DMS114 treated with DMSO at 0.1 percent for 48 hours (cell line): ENCODE measurements around the gene PHACTR4.
"Not testable (repeated sequence)": the region's sequence is repeated elsewhere in the genome, so short reads cannot be mapped to it uniquely, and the experiment has no call there.

Source experiments
- DNase-seq: peaks from one replicate; lab custom pipeline; 2025; ENCODE audit not compliant: unreplicated experiment; lab: John Stamatoyannopoulos, UW

The PHACTR4 gene

DNA sequence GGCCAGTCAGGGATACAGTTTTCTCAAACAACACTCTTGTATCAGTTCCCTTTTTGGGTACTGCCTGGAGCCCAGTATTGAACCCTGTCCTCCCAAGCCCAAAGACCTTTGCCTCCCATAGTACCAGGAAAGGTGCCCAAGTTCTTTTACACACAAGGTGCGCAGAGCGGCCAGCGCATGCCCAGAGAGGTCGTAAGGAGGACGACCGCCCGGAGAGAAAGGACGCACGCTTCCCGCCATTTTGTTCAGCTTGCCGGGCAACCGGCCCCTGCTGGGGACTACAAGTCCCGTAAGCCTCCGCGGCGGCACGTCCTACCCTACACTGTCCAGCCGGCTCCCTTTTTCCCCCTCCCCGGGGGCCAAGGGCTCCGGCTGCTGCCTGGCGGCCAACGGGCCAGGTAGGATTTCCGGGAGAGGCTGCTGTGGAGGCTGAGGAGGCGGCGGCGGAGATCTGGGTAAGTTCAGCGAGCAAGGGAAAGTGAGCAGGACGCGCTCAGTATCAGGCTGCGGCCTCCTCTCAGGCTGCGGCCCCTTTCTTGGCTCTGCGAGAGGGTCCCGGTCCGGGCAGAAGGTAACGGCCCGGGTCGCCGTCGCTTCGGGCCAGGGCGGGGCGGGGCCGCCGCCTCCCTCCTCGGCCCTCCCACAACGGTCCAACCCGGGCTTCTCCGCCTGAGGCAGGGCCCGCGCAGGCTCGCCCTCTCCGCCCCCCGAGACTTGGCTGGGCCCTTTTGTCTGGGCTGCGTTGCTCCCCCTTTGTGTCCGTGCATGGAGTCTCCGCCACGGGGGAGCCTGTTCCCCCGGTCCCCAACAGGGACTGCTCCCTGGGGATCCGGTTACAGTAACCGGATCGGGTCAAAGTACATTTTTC is at the start of gene PHACTR4:
Gene PHACTR4, plus strand, starts transcription at position 370 of the 868 bp plus-strand sequence. CDS start 37,708 bp downstream, outside the sequence.
- DNase-seq = peak; percentile 90

GRCh38 chr1:28322194-28322593 is 47.3 kb upstream of the PHACTR4 start:
- no peak for DNase-seq

- DNase-seq = no peak
Measured at GRCh38 chr1:28323720-28324119, 45.8 kb upstream of the PHACTR4 start.

DNA sequence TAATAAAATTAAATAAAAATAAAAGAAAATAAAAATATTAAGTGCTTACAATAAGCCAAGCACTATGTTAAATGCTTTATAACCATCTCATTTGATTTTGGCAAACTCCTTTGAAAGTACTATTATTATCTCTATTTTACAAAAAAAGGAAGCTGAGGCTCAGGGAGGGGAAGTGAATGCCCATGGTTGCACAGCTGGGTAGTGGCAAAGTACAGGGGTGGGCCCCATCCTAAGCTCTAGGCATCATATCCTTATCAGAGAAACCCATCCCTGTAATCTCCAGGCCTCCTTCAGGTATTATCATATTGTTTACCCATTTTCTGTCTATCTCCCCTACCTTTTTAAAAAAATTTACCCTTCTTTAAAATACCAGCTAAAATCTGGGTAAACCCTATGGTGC is 43.0 kb upstream of the PHACTR4 start:
- DNase-seq = no peak

GRCh38 chr1:28326984-28327383 is 42.6 kb upstream of the PHACTR4 start:
- no peak for DNase-seq

DNA sequence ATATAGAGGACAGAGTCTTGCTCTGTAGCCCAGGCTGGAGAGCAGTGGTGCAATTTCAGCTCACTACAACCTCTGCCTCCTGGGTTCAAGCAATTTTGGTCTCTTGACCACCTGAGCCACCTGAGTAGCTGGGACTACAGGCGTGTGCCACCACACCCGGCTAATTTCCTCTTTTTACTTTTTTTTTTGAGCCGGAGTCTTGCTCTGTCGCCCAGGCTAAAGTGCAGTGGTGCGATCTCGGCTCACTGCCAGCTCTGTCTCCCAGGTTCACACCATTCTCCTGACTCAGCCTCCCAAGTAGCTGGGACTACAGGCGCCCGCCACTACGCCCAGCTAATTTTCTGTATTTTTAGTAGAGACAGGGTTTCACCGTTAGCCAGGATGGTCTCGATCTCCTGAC is 42.1 kb upstream of the PHACTR4 start:
- DNase-seq = not testable (repeated sequence)

DNA sequence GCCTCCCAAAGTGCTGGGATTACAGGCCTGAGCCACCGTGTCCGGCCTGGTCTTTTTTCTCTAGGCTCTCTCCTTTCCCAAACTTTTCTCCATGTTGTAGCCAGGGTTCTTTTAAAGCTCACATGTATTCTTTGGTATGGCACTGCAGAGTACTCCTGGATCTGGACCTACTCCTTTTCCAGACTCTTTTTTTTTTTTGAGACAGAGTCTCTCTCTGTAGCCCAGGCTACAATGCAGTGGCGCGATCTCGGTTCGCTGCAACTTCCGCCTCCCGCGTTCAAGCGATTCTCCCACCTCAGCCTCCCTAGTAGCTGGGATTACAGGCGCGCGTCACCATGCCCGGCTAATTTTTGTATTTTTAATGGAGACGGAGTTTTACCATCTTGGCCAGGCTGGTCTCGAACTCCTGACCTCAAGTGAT is 41.3 kb upstream of the PHACTR4 start:
- no peak for DNase-seq

- DNase-seq = no peak
Measured at GRCh38 chr1:28329395-28330153, 40.0 kb upstream of the PHACTR4 start.

DNA sequence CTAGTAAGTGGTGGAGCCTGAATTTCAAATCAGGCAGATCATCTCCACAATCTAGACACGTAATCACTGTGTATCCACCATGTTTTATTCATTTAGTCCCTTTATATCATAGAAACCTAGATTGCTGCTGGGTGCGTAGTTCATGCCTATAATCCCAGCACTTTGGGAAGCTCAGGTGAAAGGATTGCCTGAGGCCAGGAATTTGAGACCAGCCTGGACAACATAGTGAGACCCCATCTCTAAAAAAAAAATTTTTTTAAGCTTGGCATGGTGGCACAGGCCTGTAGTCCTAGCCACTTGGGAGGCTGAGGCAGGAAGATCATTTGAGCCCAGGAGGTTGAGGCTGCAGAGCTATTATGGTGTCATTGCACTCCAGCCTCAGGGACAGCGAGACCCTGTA is 30.6 kb upstream of the PHACTR4 start:
- no peak for DNase-seq

GRCh38 chr1:28339551-28339950 is 30.0 kb upstream of the PHACTR4 start:
- no peak for DNase-seq

DNA sequence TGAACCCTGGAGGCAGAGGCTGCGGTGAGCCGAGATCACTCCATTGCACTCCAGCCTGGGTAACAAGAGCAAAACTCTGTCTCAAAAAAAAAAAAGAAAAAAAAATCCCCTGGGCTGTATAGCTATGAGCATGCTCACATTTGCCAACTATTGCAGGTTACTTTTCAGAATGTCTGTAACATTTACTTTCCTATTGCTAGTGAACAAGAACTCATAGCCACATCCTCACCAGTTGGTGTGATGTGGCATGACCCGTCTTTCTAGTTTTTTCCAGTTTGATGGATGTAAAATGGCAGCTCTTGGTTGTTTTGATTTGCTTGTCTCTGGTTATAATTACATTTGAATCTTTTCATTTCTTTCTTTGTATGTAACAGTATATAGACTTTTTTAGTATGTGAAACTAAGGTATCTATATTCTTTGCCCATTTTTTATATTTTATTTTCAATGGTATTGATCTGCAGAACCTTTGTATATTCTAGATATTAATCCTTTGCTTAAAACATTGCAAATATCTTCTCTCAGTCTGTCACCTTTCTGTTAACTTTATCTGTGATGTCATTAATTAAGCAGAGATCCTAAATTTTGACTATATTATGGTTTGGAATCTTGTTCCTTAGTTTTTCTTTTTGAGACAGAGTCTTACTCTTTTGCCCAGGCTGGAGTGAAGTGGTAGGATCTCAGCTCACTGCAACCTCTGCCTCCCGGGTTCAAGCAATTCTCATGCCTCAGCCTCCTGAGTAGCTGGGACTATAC is 29.1 kb upstream of the PHACTR4 start:
- DNase-seq = no peak

DNA sequence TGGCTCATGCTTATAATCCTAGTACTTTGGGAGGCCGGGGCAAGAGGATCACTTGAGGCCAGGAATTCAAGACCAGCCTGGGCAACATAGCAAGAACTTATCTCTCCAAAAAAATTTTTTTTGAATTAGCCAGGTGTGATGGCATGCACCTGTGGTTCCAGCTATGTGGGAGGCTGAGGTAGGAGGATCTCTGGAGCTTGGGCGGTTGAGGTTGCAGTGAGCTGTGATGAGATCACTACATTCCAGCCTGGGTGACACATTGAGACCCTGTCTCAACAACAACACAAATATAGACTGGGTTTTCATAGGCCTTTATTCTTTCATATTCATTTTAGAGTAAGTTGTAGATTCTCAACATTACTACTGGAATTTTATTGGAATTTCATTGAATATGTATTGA is 27.9 kb upstream of the PHACTR4 start:
- no peak for DNase-seq

DNA sequence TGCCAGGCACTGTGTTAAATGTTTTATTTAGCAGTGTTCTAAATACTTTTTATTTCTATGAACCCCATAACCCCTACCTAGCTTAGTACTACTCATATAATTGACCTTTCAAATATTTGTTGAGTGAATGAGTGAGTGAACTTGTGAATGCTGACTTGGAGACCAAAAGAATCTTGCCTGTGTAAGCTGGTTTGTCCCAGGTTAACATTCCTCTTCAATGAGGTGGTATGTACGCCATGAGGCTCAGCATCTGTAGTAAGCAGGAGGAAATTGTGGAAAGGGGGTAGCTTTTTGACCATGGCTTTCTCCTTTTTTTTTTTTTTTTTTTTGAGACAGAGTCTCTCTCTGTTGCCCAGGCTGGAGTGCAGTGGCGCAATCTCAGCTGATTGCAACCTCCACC is 26.1 kb upstream of the PHACTR4 start:
- DNase-seq = no peak

DNA sequence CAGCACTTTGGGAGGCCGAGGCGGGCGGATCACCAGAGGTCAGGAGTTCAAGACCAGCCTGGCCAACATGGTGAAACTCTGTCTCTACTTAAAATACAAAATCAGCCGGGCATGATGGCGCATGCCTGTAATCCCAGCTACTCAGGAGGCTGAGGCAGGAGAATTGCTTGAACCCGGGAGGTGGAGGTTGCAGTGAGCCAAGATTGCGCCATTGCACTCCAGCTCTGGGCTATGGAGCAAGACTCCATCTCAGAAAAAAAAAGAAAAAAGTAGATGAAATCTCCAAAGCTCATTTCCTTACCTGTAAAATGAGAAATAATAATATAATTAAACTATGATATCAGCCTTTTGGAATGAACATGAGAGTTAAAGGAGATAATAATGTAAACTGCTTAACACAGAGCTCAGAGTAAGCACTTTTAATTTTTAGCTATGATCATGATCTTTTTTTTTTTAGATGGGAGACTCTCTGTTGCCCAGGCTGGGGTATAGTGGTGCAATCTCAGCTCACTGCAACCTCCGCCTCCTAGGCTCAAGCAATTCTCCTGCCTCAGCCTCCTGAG is 16.2 kb upstream of the PHACTR4 start:
- not testable (repeated sequence) for DNase-seq

DNA sequence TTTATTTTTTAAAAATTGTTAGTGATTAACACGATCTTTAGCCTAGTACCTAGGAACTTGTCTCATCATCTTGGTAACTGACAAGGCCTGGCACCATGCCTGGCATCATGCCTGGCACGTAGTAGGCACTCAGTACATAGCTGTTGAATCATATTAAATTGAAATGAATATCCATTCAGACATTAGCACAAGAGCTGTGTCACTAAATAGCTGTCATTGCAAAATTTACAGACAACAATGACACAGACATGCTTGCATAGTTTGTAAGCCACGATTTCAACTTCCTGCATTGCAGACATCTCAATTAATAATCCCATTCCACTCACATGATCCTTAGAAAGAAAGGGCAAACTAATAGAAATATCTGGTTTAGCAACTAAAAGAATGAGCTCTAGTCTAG is 15.4 kb upstream of the PHACTR4 start:
- DNase-seq = no peak

GRCh38 chr1:28358716-28359115 is 10.8 kb upstream of the PHACTR4 start:
- no peak for DNase-seq

- DNase-seq = peak; percentile 66
Measured at GRCh38 chr1:28359592-28360239, 9.8 kb upstream of the PHACTR4 start.

DNA sequence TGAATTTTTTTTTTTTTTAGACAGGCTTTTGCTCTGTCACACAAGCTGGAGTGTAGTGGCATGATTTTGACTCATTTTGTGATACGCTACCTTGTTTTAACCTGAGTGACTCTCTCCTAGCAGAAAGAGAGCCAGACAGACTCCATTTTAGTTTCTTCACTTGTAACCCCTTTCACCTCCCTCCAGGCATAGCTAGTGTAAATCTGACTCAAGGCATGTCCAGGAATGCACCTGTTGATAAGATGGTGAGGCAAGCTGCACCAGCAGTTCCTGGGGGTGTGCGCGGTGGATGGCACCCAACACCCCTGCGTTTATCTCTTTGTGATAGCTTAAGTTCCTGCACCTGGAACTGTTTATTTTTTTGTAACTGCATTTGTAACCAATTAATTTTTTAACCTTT is 4.7 kb upstream of the PHACTR4 start:
- no peak for DNase-seq

DNA sequence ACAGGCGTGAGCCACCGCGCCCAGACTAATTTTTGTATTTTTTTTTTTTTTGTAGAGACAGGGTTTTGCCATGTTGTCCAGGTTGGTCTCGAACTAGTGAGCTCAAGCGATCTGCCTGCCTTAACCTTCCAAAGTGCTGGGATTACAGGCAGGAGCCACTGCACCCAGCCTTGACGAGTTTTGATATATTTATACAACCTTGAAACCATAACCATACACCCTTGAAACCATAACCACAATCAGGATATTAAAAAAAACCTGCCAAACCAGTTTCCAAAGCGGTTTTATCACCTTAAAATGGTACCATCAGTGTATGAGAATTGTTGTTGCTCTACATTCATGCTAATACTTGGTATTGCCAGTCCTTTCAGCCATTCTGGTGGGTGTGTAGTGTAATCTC is 3.7 kb upstream of the PHACTR4 start:
- DNase-seq = no peak

GRCh38 chr1:28368608-28369007 is 932 bp upstream of the PHACTR4 start:
- not testable (repeated sequence) for DNase-seq
